NCI-H510A treated with DMSO at 0.1 percent for 48 hours (cell line): ENCODE results near the gene SLC9A3.
"Not testable (repeated sequence)": the region's sequence is repeated elsewhere in the genome, so short reads cannot be mapped to it uniquely, and the experiment has no call there.

Experiments used
- DNase-seq: peaks from one replicate; lab custom pipeline; 2025; lab: John Stamatoyannopoulos, UW

The SLC9A3 gene

DNA sequence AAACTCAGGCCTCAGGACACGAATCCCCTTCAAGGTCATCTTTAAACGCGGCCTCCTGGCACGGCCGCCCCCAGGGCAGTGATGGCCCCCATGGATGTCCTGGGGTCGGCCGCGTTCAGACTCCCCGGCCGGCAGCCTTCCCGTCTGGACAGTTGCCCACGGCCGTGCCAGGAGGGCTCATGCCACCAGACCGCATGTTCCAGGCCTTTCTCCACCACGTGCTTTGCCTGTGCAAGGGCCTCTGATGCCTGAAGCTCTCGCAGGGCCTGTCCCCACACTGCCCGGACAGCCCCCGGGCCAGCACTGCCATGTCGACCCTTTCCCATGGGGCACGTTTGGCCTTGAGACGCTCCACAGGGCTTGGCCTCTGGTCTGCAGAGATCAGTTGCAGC, 34.6 kb downstream of the SLC9A3 start:
- DNase-seq: no peak

DNA sequence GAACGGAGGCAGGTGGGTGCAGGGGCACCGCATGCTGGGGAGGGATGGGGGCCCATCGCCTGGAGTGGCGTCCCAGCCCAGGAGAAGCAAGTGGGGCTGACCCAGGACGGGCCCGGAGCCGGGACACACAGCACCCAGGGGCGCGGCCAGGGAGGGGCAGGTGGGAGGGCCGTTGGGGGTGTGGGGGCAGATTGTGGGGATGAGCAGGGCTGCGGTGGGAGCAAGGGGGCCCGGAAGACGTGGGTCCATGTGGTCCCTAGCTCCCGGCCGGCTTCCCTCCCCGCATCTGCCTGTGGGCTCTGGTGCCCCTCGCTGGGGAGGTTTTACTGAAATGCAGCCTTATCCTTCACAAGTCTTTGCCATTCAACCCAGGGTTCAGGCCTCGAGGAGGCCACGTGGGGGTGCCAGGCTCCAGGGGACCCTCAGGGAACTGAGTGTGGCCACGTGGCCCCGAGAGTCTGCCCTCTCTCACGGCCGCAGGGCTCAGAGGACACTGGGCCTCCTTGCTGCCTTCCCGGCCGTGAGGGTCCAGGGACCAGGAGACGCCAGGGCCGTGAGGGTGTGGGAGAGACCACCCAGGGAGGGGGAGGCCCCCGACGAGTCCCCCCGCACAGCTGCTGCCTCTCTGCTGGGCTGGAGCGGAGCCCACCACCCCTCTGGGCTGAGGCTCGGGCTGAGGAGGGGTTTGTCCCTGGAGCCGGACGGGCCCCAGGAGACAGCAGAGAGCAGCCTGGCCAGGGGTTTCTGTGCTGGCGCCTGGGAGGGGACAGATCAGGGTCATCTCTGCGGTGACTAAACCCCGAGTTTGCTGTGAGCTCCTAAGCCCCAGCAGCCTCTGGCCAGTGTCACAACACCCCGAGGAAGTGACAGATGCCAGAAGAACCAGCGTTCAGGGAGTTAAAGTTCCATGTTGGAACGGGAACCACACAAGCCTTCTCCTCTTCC, 35.2 kb downstream of the SLC9A3 start:
- DNase-seq: no peak

GRCh38 chr5:488241-488640, 36.0 kb downstream of the SLC9A3 start:
- DNase-seq: no peak

GRCh38 chr5:486597-486996, 37.7 kb downstream of the SLC9A3 start:
- DNase-seq: not testable (repeated sequence)

GRCh38 chr5:485946-486491, 38.2 kb downstream of the SLC9A3 start:
- no peak for DNase-seq

- no peak for DNase-seq
These were observed 38.9 kb downstream of the SLC9A3 start for GRCh38 chr5:485113-485945.

DNA sequence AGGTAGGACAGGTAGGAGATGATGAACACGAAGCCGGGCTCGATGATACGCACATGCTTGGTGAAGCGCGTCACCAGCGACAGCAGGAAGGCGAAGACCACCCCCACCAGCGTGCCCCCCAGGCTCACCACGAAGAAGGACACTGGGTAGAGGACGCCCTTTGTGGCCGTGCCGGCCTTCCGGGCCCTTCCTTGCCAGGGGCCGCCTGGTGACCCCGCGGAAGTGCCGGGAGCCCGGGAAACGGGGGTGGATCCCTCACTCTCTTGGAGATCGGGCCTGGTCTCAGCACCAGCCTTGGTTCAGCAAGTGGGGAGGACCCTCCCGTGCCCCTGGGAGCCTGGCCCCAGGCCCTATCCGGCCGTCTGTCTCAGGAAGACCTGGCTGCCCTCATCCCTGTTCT, 39.7 kb downstream of the SLC9A3 start:
- DNase-seq: no peak

DNA sequence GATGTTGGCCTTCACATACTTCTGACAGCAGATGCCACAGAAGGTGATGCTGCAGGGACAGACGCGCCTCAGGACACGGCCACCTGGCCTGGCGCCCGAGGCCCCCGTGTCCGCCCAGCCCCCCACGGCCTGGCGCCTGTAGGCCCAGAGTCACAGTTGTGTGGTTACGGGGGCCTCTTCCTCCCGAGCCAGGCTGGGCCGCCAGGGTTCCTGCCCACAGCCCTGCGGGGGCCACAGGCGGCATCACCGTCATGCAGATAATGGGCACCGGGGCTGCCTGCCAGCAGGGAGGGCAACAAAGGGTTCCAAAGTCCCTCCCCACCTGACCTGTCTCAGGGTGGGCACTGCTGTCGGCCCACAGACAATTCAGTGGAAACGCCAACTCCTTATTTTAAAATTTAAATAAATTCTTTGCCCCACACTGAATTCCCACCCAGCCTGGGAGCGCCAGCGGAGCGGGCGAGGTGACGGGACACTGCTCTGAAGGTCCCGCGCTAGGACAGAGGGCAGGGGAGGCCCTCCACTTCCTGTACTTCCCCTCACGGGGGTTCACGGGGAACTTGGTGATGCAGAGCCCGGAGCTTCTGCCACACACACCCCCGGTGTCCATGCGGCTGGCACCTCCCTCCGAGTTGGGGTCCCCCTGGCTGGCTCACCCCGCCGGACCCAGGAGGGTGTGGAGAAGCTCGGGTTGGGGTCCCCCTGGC, 40.7 kb downstream of the SLC9A3 start:
- DNase-seq: no peak

DNA sequence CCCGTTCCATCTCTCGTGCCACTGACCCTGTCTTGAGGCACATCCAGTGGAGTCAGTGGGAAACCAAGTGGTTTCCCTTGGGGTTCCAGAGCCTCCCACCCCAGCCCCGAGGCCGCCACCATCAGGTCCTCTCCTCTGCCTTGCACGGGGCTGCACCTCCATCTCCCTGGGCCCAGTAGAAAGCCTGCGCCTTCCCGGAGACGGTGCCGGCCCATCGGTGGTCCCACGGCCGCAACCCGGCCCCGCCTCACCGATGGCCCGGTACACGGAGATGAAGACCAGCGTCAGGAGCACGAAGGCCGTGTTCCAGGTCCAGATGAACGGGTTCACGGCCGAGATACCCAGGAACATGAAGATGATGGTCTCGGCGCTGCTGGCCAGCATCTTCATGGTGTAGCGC, 41.2 kb downstream of the SLC9A3 start:
- no peak for DNase-seq

DNA sequence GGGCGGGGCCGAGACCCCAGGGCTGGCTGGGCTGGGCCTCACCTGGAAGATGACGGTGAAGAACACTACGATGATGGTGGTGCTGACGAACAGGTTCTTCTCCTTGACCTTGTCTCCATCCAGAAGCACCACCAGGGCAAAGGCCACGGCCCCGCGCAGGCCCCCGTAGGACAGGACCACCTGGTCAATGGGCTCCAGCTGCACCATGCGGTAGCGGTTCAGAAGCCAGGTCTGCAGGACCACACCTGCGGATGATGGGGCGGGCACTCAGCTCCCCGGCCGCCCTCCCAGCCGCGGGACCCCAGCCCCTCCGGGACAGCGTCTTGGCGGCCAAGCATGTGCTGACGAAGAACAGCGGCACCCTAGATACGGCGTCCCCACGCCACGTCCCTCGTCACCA, 41.7 kb downstream of the SLC9A3 start:
- DNase-seq: no peak

GRCh38 chr5:482021-482420, 42.2 kb downstream of the SLC9A3 start:
- DNase-seq: no peak

DNA sequence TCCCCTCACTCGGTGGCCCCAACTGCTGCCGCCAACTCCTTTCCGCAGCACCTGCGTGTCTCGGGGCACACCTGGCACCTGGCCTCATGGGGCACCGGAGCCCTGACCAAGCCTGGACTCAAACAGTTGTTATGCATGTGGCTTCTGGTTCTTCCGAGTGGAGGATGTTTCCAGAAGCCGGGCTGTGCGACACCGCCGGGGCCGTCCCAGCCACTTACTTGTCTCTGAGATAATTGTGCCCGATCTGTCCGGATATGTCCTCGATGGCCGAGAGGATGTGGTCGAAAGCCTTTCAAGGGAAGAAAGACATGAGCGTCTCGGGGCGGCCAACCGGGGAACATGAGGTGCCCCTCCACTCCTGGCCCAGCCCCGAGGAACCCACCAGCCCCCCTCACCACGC, 42.9 kb downstream of the SLC9A3 start:
- no peak for DNase-seq

DNA sequence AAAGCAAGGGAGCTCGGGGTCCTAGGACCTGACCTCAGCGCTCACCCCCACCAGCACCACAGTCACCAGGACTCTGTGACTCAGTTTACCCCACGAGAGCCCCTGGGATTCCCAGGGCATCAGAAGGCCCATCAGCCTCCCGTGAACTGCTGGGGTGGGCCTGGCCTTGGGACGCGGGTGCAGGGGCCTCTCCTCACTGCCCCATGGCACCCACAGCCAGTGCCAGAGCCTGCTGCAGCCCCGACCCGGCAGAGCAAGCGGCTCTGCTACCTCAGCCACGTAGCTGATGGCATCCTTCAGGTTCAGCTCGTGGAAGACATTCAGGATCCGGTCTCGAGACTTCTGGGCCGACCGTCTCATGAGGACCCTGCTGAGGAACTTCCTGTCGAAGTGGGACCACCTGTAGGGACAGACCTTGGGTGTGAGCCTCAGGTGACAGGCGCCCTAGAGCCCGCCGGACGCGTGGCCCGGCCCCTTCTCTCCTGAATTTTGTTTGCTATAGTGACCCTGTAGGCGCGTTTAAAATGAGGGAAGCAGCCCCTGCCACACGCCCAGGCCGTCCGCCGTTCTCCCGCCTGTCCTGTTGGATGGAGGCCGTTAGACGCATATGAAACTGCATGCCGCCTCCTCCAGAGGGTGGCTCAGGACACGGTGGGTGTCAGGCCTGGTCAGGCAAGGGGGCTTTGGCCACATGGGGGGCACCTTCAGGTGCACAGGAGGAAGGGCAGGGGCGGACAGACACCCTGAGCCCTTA, 44.5 kb downstream of the SLC9A3 start:
- no peak for DNase-seq

GRCh38 chr5:478982-479535, 45.2 kb downstream of the SLC9A3 start:
- no peak for DNase-seq

GRCh38 chr5:478369-478981, 45.8 kb downstream of the SLC9A3 start:
- DNase-seq: no peak

GRCh38 chr5:477871-478270, 46.4 kb downstream of the SLC9A3 start:
- no peak for DNase-seq

- no peak for DNase-seq
These were observed 47.0 kb downstream of the SLC9A3 start for GRCh38 chr5:477247-477646.

DNA sequence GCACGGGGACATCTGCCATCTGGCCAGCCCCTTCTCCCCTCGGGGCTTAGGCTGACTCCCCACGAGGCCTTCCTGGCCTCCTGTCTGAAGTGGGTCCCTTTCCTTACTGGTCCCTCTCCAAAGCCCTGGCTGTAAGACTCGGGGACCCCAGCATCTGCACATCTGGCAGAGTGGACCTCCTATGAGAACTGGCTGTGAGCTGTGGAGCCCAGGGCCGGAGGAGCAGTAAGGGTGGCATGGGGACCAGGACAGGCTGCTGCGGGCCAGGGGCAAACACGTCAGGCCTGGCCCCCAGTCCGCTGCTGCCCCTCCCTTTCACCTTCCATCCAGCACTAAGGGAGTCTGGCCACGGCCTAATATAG, 47.5 kb downstream of the SLC9A3 start:
- no peak for DNase-seq

DNA sequence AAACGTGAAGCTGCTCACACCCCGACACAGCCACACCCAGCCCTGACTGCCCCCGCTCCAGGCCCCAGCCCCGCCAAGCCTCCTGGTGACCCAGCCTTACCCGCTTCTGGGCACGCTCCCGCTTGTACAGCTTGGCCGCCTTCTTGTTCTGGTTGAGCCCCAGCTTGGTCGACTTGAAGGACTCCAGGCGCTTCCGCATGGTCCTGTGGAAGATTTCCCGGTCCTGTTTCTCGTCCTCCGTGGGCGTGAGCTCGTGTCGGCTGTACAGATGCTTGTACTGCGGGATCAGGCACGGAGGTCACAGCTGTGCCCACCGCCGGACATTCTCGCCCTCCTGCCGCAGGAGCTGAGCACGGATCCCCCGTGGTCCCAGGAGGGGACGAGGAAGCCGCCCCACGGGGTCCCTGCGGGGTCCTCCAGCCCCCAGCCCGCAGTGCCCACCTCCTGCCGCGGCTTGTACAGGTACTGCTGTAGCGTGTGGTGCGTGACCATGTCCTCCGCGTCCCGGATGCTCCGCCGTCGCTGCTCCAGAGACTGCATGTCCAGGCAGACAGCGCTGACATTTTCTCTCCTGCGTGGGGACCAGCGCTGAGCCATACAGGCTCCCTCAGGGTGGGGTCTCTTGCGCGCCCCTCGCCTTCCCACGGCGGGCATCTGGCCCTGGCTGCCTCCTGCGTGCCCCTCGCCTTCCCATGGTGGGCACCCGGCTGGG, 48.0 kb downstream of the SLC9A3 start:
- no peak for DNase-seq

GRCh38 chr5:475704-476101, 48.5 kb downstream of the SLC9A3 start:
- no peak for DNase-seq
